Esophagus squamous epithelium (tissue), 5 donors: ENCODE measurements around the gene UBE2G2. TPM values are rescaled to one million over a fixed set of nuclear protein-coding genes. Genes with fewer than 3 reads are reported as not detected.

Experiments
- DNase-seq: peaks from one replicate; lab custom pipeline; 2025; lab: John Stamatoyannopoulos, UW
- H3K27ac ChIP-seq, 4 donors: fragments of 200-600 bp; sonication (generic); one replicate each; pipeline ENCODE4 v1.5.1; 2016 to 2019; ENCODE audit warnings: mild to moderate bottlenecking in 1 of 4
- H3K27me3 ChIP-seq, 4 donors: fragments of 200-600 bp; sonication (generic); 1 replicate in 3 of 4; 2 replicates in 1 of 4; pipeline versions ENCODE4 v1.5.1 to v1.6.0; 2017 to 2021; ENCODE audit warnings: antibody characterized with exemption in 1 of 4
- H3K36me3 ChIP-seq, 3 donors: fragments of 200-600 bp; sonication (generic); one replicate each; pipeline ENCODE4 v1.5.1; 2016 to 2019
- H3K4me1 ChIP-seq, 3 donors: fragments of 200-600 bp; sonication (generic); one replicate each; pipeline ENCODE4 v1.5.1; 2017 to 2019
- H3K4me3 ChIP-seq, 4 donors: fragments of 200-600 bp; sonication (generic); 1 replicate in 3 of 4; 2 replicates in 1 of 4; pipeline ENCODE4 v1.5.1; 2016 to 2019; ENCODE audit warnings: mild to moderate bottlenecking in 2 of 4, moderate library complexity in 1 of 4
- H3K9me3 ChIP-seq, 3 donors: fragments of 200-600 bp; sonication (generic); one replicate each; pipeline ENCODE4 v1.5.1; 2016 to 2019
- POLR2A ChIP-seq, 4 donors: fragments of 450-650 bp; IDR thresholded peaks; one replicate each; pipeline ENCODE4 v1.6.1; 2017; ENCODE audit warnings: antibody characterized with exemption in 4 of 4, mild to moderate bottlenecking in 4 of 4, moderate library complexity in 3 of 4
- WGBS, 2 donors: methylation state at CpG; one replicate each; pipeline ENCODE4 v1.1.5; 2018; 5-methylcytosine and 5-hydroxymethylcytosine counted together
- intact Hi-C: fragments of 100-400 bp; cut with DNase I; formaldehyde crosslinking; loops from one replicate; pipeline ENCODE4 v1.15.0; 2022
- total RNA-seq, 4 donors: library from RNA; depleted of rRNA; stranded (reverse); fragments of >200 nt; gene quantifications; one replicate each; pipeline ENCODE4 v1.1.0, GENCODE V29; 2016
- TF ChIP-seq, protein P1 (sequence below), 6 experiments: fragments of 450-650 bp in 4 of 6; fragments of 200-600 bp in 2 of 6; sonication (generic) in 2 of 6; IDR thresholded peaks; one replicate each; pipeline ENCODE4 v1.5.1; 2016 to 2019; ENCODE audit warnings: antibody characterized with exemption in 6 of 6, mild to moderate bottlenecking in 4 of 6, moderate library complexity in 4 of 6
- donor health status: DM: yes; HTN: yes; CAD: no.

UBE2G2 gene
- total RNA-seq, 4 donors from 2014 or later, result 27.9 to 70.0 (median 51.1) TPM

GRCh38 chr21:44727757-44728156, 73.9 kb downstream of the UBE2G2 start:
- Histone ChIP-seq H3K4me3 (no peak overlapping the region), H3K27me3 (peaks cover 6 to 82% (median 10%) of the 10 kb centered on the region in 4 donors), H3K27ac (no peak overlapping the region), H3K36me3 (no peaks in the 10 kb centered on the region), H3K4me1 (peaks cover 0 to 9% (median 6%) of the 10 kb centered on the region in 3 donors), H3K9me3 (no peaks in the 10 kb centered on the region)
- no peak for DNase-seq
- intact Hi-C loops, result no loop called here
- 80% methylated on average over 1 to 5 of the region's 9 CpGs for WGBS, 2 donors
- TF ChIP-seq, protein P1, sequence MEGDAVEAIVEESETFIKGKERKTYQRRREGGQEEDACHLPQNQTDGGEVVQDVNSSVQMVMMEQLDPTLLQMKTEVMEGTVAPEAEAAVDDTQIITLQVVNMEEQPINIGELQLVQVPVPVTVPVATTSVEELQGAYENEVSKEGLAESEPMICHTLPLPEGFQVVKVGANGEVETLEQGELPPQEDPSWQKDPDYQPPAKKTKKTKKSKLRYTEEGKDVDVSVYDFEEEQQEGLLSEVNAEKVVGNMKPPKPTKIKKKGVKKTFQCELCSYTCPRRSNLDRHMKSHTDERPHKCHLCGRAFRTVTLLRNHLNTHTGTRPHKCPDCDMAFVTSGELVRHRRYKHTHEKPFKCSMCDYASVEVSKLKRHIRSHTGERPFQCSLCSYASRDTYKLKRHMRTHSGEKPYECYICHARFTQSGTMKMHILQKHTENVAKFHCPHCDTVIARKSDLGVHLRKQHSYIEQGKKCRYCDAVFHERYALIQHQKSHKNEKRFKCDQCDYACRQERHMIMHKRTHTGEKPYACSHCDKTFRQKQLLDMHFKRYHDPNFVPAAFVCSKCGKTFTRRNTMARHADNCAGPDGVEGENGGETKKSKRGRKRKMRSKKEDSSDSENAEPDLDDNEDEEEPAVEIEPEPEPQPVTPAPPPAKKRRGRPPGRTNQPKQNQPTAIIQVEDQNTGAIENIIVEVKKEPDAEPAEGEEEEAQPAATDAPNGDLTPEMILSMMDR (IDR thresholded peaks at IDR 0.05), result no peak
- no peak for TF ChIP-seq POLR2A (IDR thresholded peaks at IDR 0.05)

DNA sequence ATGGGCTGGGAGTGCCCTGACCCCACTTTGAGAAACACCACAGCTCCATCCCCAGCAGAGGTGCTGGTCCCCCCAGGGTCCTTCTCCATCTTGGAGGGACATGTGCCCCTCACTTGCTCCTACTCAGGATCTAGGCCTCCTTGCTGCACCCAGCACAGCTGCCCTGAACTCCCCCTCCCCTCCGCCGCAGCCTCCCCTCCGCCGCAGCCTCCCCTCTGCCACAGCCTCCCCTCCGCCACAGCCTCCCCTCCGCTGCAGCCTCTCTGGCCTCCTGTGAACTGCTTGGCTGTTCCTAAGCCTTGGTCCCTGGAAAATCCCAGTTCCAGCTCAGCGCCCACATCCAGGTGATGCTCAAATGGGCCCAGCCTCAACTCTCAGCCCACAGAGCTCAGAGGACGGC, 74.3 kb downstream of the UBE2G2 start:
- no peak for TF ChIP-seq POLR2A (IDR thresholded peaks at IDR 0.05)
- TF ChIP-seq, protein P1 (IDR thresholded peaks at IDR 0.05), result no peak
- Histone ChIP-seq H3K4me3 (no peak overlapping the region), H3K27me3 (peaks cover 6 to 82% (median 12%) of the 10 kb centered on the region in 4 donors), H3K4me1 (peaks cover 0 to 9% (median 6%) of the 10 kb centered on the region in 3 donors), H3K9me3 (no peaks in the 10 kb centered on the region), H3K36me3 (no peaks in the 10 kb centered on the region), H3K27ac (no peak overlapping the region)
- DNase-seq, result no peak
- intact Hi-C loops, result no loop called here
- WGBS, 2 donors, result 93 to 96% methylated on average over 3 to 7 of the region's 8 CpGs

GRCh38 chr21:44726826-44727225, 74.8 kb downstream of the UBE2G2 start:
- Histone ChIP-seq H3K27me3 (peaks cover 6 to 85% (median 12%) of the 10 kb centered on the region in 4 donors), H3K27ac (no peak overlapping the region), H3K4me1 (peaks cover 0 to 9% (median 6%) of the 10 kb centered on the region in 3 donors), H3K9me3 (no peaks in the 10 kb centered on the region), H3K36me3 (no peaks in the 10 kb centered on the region), H3K4me3 (no peak overlapping the region)
- 58 to 74% methylated on average over 3 to 4 of the region's 6 CpGs for WGBS, 2 donors
- intact Hi-C loops, result no loop called here
- no peak for DNase-seq
- no peak for TF ChIP-seq POLR2A (IDR thresholded peaks at IDR 0.05)
- TF ChIP-seq, protein P1 (IDR thresholded peaks at IDR 0.05), result no peak

DNA sequence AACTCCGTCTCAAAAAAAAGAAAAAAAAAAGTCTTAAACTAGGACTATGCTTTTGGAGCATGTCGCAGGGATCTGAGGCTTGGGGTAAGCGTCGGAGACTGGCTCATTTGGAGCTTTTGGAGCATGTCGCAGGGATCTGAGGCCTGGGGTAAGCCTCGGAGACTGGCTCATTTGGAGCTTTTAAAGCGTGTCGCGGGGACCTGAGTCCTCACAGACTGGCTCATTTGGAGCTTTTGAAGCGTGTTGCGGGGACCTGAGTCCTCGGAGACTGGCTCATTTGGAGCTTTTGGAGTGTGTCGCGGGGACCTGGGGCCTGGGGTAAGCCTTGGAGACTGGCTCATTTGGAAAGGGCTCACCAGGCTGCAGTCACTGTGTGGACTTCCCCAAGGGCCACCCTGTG, 76.7 kb downstream of the UBE2G2 start:
- Histone ChIP-seq H3K27ac (no peak overlapping the region), H3K36me3 (no peaks in the 10 kb centered on the region), H3K27me3 (peaks cover 6 to 90% (median 12%) of the 10 kb centered on the region in 4 donors), H3K4me3 (no peak overlapping the region), H3K4me1 (peaks cover 0 to 9% (median 6%) of the 10 kb centered on the region in 3 donors), H3K9me3 (no peaks in the 10 kb centered on the region)
- TF ChIP-seq, protein P1 (IDR thresholded peaks at IDR 0.05), result no peak
- no peak for TF ChIP-seq POLR2A (IDR thresholded peaks at IDR 0.05)
- 86 to 90% methylated on average over 11 to 14 of the region's 14 CpGs for WGBS, 2 donors
- intact Hi-C loops, result no loop called here
- DNase-seq, result no peak

DNA sequence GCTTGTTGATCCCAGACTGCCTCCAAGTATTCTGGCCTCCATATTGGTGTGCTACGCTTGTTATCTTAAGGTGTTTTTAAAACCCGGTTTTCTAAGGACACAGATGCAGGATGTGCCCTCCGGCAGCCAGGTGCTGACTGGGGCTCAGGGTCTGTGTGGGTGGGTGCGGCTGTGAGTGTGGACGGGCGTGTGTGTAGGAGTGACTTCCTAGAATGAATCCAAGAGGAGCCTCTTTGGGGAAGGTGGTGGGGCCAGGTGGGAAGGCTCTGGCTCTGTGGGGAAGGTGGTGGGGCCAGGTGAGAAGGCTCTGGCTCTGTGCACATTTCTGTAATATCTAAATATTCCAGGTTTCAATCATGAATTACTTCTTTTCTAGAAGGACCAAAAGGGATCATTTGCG, 77.4 kb downstream of the UBE2G2 start:
- 86 to 89% methylated on average over 5 to 7 of the region's 7 CpGs for WGBS, 2 donors
- peaks cover 0 to 9% (median 6%) of the 10 kb centered on the region in 3 donors for H3K4me1 ChIP-seq
- TF ChIP-seq, protein P1 (IDR thresholded peaks at IDR 0.05), result no peak
- no peak for TF ChIP-seq POLR2A (IDR thresholded peaks at IDR 0.05)
- H3K36me3 ChIP-seq, result no peaks in the 10 kb centered on the region
- H3K4me3 ChIP-seq, result no peak overlapping the region
- no peak for DNase-seq
- intact Hi-C loops, result no loop called here
- no peak overlapping the region for H3K27ac ChIP-seq
- peaks cover 6 to 90% (median 12%) of the 10 kb centered on the region in 4 donors for H3K27me3 ChIP-seq
- no peaks in the 10 kb centered on the region for H3K9me3 ChIP-seq
